Keratinocyte (primary cell): ENCODE data around the gene GJB6. TPM values are rescaled to one million over a fixed set of nuclear protein-coding genes. Genes with fewer than 3 reads are reported as not detected.

ENCODE experiments used
- DNase-seq: peaks from one replicate; pipeline ENCODE4 v3.0.0-alpha.2; 2011; ENCODE audit warnings: low read depth, missing footprints, low spot score
- FAIRE-seq: peaks from 2 replicates; lab custom pipeline; 2011; peaks lifted over from hg19 to GRCh38; lab: Jason Lieb, UNC
- H2AFZ ChIP-seq: 2 replicates; pipeline ENCODE4 v1.6.0; 2012; ENCODE audit warnings: low read length, control low read depth, inconsistent platforms; ENCODE audit not compliant: control insufficient read depth
- H3K27ac ChIP-seq: 2 replicates; pipeline ENCODE4 v1.5.1; 2011; ENCODE audit warnings: low read length; ENCODE audit not compliant: control insufficient read depth, insufficient read depth
- H3K27me3 ChIP-seq: 3 replicates; pipeline ENCODE4 v1.6.0; 2011; ENCODE audit warnings: low read length; ENCODE audit not compliant: control insufficient read depth, insufficient read depth; ENCODE audit errors: extremely low read depth
- H3K36me3 ChIP-seq, 2 experiments: 2 replicates in 1 of 2; 3 replicates in 1 of 2; pipeline ENCODE4 v1.5.1; 2011; ENCODE audit warnings: low read length in 2 of 2, mild to moderate bottlenecking in 1 of 2; ENCODE audit not compliant: control insufficient read depth in 2 of 2, insufficient read depth in 2 of 2; ENCODE audit errors: extremely low read depth in 1 of 2
- H3K4me1 ChIP-seq: 3 replicates; pipeline ENCODE4 v1.5.1; 2011; ENCODE audit warnings: low read length; ENCODE audit not compliant: control insufficient read depth, insufficient read depth; ENCODE audit errors: extremely low read depth
- H3K4me2 ChIP-seq: 3 replicates; pipeline ENCODE4 v1.6.0; 2011; ENCODE audit warnings: low read depth, low read length; ENCODE audit not compliant: control insufficient read depth, insufficient read depth; ENCODE audit errors: extremely low read depth
- H3K4me3 ChIP-seq, 3 experiments: fragments of 200-600 bp in 1 of 3; sonication (generic) in 1 of 3; 2 replicates in 2 of 3; 3 replicates in 1 of 3; pipeline ENCODE4 v1.5.1; 2011 to 2016; ENCODE audit warnings: low read length in 3 of 3, mild to moderate bottlenecking in 3 of 3, control low read depth in 2 of 3, inconsistent platforms in 1 of 3, low read depth in 1 of 3, mixed read lengths in 1 of 3, mixed run types in 1 of 3, moderate library complexity in 1 of 3; ENCODE audit not compliant: control insufficient read depth in 2 of 3, insufficient read depth in 2 of 3; ENCODE audit errors: extremely low read depth in 1 of 3
- H3K79me2 ChIP-seq: 2 replicates; pipeline ENCODE4 v1.6.0; 2012; ENCODE audit warnings: low read length; ENCODE audit not compliant: control insufficient read depth, insufficient read depth
- H3K9ac ChIP-seq: 3 replicates; pipeline ENCODE4 v1.6.0; 2011; ENCODE audit warnings: low read length; ENCODE audit not compliant: control insufficient read depth, insufficient read depth; ENCODE audit errors: extremely low read depth
- H3K9me1 ChIP-seq: 3 replicates; pipeline ENCODE4 v1.6.0; 2011; ENCODE audit warnings: low read length; ENCODE audit not compliant: control insufficient read depth, insufficient read depth; ENCODE audit errors: extremely low read depth
- H3K9me3 ChIP-seq: 2 replicates; pipeline ENCODE4 v1.5.1; 2012; ENCODE audit warnings: low read depth, low read length; ENCODE audit not compliant: control insufficient read depth
- H4K20me1 ChIP-seq: 3 replicates; pipeline ENCODE4 v1.6.0; 2011; ENCODE audit warnings: low read length; ENCODE audit not compliant: control insufficient read depth, insufficient read depth; ENCODE audit errors: extremely low read depth
- EZH2 ChIP-seq: IDR thresholded peaks from one replicate; pipeline ENCODE4 v1.6.1; 2012; ENCODE audit warnings: inconsistent platforms, mild to moderate bottlenecking, low read length, moderate library complexity
- dilution Hi-C: fragments of 300-500 bp; cut with MboI; formaldehyde crosslinking; loops from one replicate; pipeline ENCODE4 v1.7.0; 2020; ENCODE audit warnings: low sequenced_read_pairs; ENCODE audit not compliant: extremely low pct_ligation_motif_present
- polyA plus RNA-seq, 5 experiments: library from polyadenylated mRNA; depleted of rRNA in 3 of 5; stranded (reverse) in 3 of 5; stranded (forward) in 1 of 5; unstranded in 1 of 5; fragments of >200 nt; gene quantifications; 1 replicate in 1 of 5; 2 replicates in 3 of 5; 3 replicates in 1 of 5; pipeline versions ENCODE4 v1.2.1 to v1.2.3, GENCODE V29; 2011 to 2012; ENCODE audit warnings: missing spikeins in 2 of 5, low read depth in 1 of 5, low replicate concordance in 1 of 5
- TF ChIP-seq, protein P1 (sequence below), 3 experiments: IDR thresholded peaks in 1 of 3; conservative IDR thresholded peaks in 1 of 3; optimal IDR thresholded peaks in 1 of 3; 2 replicates in 2 of 3; 3 replicates in 1 of 3; pipeline versions ENCODE3 to v1.5.1; 2011; ENCODE audit warnings: low read length in 3 of 3, mild to moderate bottlenecking in 3 of 3, moderate library complexity in 2 of 3, control low read depth in 1 of 3, inconsistent platforms in 1 of 3; ENCODE audit not compliant: insufficient read depth in 2 of 3; ENCODE audit errors: extremely low read depth in 1 of 3

GJB6 gene
- polyA plus RNA-seq, 1 donor (not counting 4 experiments of a cell fraction or from before 2014, with no cell fraction given), result 11.2 TPM

DNA sequence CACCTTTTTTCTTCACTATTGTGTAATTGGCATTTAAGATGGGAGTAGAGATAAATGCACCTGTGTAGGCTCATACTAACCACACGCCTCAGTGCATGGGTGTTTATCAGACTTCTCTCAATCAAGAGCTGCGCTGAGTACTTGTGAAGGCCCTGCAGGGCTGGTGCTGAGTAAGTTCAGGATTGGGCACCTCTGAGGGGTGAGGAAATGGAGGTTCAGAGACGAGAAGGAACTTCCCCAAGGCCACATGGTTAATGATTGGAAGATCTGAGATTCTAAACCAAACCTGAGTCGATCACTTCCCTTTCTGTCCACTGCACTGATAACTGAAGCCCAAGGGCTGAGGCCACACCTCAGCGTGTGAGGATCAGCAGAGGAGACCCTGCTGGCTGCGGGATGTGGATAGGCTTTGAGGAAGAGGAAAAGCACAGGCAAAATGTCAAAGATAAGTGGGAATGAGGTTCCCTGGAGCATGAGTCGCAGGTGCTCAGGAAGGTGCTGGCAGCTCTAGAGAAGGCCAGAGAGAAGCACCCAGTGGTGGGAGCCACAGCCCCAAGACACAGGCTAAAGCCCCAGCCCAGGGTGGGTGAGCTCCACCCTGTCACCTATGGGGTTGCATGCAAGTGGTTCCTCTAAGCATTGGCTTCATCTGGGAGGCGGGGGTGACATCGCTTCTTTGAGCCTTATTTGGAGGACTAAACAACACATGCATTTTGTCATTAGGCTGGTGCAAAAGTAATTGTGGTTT is 32.3 kb upstream of the GJB6 start:
- no peak overlapping the region for H3K4me3 ChIP-seq
- FAIRE-seq (no peak), DNase-seq (no peak)
- H3K9me1 ChIP-seq, result peaks cover under 1% of the 10 kb centered on the region
- H3K9me3 ChIP-seq, result no peaks in the 10 kb centered on the region
- no peak overlapping the region for H3K27ac ChIP-seq
- no peak overlapping the region for H3K4me2 ChIP-seq
- TF ChIP-seq, protein P1, sequence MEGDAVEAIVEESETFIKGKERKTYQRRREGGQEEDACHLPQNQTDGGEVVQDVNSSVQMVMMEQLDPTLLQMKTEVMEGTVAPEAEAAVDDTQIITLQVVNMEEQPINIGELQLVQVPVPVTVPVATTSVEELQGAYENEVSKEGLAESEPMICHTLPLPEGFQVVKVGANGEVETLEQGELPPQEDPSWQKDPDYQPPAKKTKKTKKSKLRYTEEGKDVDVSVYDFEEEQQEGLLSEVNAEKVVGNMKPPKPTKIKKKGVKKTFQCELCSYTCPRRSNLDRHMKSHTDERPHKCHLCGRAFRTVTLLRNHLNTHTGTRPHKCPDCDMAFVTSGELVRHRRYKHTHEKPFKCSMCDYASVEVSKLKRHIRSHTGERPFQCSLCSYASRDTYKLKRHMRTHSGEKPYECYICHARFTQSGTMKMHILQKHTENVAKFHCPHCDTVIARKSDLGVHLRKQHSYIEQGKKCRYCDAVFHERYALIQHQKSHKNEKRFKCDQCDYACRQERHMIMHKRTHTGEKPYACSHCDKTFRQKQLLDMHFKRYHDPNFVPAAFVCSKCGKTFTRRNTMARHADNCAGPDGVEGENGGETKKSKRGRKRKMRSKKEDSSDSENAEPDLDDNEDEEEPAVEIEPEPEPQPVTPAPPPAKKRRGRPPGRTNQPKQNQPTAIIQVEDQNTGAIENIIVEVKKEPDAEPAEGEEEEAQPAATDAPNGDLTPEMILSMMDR (optimal IDR thresholded peaks at IDR 0.05 in 1 of 3, IDR thresholded peaks at IDR 0.05 in 1 of 3, conservative IDR thresholded peaks at IDR 0.05 in 1 of 3; ENCODE audit: extremely low read depth in 1 of 3, insufficient read depth in 2 of 3, low read length in 3 of 3), result no peak
- TF ChIP-seq EZH2, result no peak
- no peak overlapping the region for H3K9ac ChIP-seq
- H3K4me1 ChIP-seq, result peaks cover 5% of the 10 kb centered on the region
- no peaks in the 10 kb centered on the region for H3K79me2 ChIP-seq
- dilution Hi-C loops, result no loop called here
- no peaks in the 10 kb centered on the region for H3K27me3 ChIP-seq
- H3K36me3 ChIP-seq, result no peaks in the 10 kb centered on the region
- H2AFZ ChIP-seq, result no peak overlapping the region
- no peaks in the 10 kb centered on the region for H4K20me1 ChIP-seq

DNA sequence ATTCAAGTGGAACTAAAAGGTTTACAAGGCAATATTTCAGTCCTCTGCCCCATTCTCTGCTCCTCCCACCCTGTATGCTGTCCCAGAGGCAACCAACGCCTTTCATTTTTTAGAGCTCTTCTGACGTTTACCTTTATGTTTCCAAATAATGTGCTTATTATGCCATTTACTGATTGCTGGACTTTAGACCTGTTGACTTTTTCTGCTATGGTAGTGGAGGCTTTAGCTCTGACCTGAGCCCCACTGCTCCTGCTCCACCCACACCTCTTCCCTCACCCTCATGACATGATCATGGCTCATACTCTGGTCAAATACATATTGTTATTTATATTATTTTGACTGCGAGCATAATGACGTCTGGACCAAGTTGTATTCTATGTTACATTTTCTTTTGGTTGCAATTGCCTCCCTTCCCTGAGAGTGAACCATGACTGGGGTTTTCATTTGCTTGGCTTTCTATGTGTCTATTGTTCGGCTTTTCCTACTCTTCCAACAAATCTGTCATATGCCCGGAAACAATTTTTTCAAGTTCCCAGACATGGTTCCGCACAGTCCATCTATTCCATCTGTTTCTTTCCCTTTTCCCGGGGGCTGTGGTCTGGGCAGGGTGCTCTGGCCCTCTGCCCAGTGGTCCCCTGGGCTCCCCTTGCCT is 31.4 kb upstream of the GJB6 start:
- Histone ChIP-seq H3K4me3 (no peak overlapping the region), H4K20me1 (no peaks in the 10 kb centered on the region), H3K9me3 (no peaks in the 10 kb centered on the region), H3K4me1 (no peaks in the 10 kb centered on the region), H3K36me3 (no peaks in the 10 kb centered on the region), H3K27me3 (no peaks in the 10 kb centered on the region), H3K4me2 (no peak overlapping the region), H2AFZ (no peak overlapping the region), H3K27ac (no peak overlapping the region), H3K9me1 (no peaks in the 10 kb centered on the region), H3K9ac (no peak overlapping the region), H3K79me2 (no peaks in the 10 kb centered on the region)
- TF ChIP-seq EZH2, result no peak
- TF ChIP-seq, protein P1 (optimal IDR thresholded peaks at IDR 0.05 in 1 of 3, IDR thresholded peaks at IDR 0.05 in 1 of 3, conservative IDR thresholded peaks at IDR 0.05 in 1 of 3; ENCODE audit: extremely low read depth in 1 of 3, insufficient read depth in 2 of 3, low read length in 3 of 3), result no peak
- no peak for DNase-seq
- FAIRE-seq, result no peak
- dilution Hi-C loops, result no loop called here
